HUES48 (cell line): ENCODE measurements around the gene GNRH2.

Experiments
- H3K27ac ChIP-seq: one replicate; pipeline ENCODE4 v1.7.0; 2013; ENCODE audit warnings: low read depth, low read length, inconsistent platforms
- H3K27me3 ChIP-seq: 2 replicates; pipeline ENCODE4 v1.6.1; 2013; ENCODE audit warnings: mild to moderate bottlenecking, low read length; ENCODE audit not compliant: control insufficient read depth, insufficient read depth
- H3K36me3 ChIP-seq: 2 replicates; pipeline ENCODE4 v1.6.1; 2013; ENCODE audit warnings: low read length; ENCODE audit not compliant: control insufficient read depth, insufficient read depth
- H3K4me1 ChIP-seq: 2 replicates; pipeline ENCODE4 v1.6.1; 2013; ENCODE audit warnings: mild to moderate bottlenecking, low read length; ENCODE audit not compliant: control insufficient read depth, insufficient read depth
- H3K4me3 ChIP-seq: 2 replicates; pipeline ENCODE4 v1.5.1; 2013; ENCODE audit warnings: mild to moderate bottlenecking, low read depth, low read length
- H3K9ac ChIP-seq: 2 replicates; pipeline ENCODE4 v1.6.1; 2013; ENCODE audit warnings: mild to moderate bottlenecking, low read depth, low read length, moderate library complexity
- H3K9me3 ChIP-seq: 2 replicates; pipeline ENCODE4 v1.6.1; 2013; ENCODE audit warnings: low read length; ENCODE audit not compliant: control insufficient read depth, insufficient read depth

Gene GNRH2

GRCh38 chr20:3077618-3078134 lies 34.3 kb downstream of the GNRH2 start:
- Histone ChIP-seq H3K4me3 (no peak overlapping the region), H3K9me3 (no peaks in the 10 kb centered on the region), H3K27ac (no peak overlapping the region), H3K4me1 (no peaks in the 10 kb centered on the region), H3K27me3 (peaks cover 34% of the 10 kb centered on the region), H3K9ac (no peak overlapping the region), H3K36me3 (no peaks in the 10 kb centered on the region)

GRCh38 chr20:3080939-3081388 lies 37.5 kb downstream of the GNRH2 start:
- Histone ChIP-seq H3K4me3 (no peak overlapping the region), H3K27me3 (peaks cover 51% of the 10 kb centered on the region), H3K9me3 (no peaks in the 10 kb centered on the region), H3K9ac (no peak overlapping the region), H3K4me1 (0 out of 2 replicates have a peak, but pooled peaks cover 5% of the 10 kb centered on the region), H3K27ac (no peak overlapping the region), H3K36me3 (no peaks in the 10 kb centered on the region)

DNA sequence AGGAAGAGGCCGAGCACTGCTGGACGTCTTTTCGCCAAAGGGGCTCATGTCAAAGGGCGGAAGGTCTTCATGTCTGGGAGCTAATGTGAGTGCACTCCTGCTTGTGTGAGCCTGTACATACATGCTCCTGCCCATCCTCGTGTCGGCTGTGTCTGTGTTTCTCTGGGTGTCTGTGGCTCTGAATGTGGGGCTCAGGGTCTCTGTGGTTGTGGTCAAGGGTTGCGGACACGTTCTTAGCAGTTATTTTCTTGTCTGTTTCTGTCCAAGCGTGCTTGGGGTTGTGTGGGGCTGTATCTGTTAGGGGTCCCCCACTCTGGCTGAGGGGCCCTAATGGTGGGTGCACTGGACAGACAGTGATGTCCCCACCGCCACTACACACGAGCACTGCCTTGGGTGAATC lies 38.2 kb downstream of the GNRH2 start:
- Histone ChIP-seq H3K4me1 (0 out of 2 replicates have a peak, but pooled peaks cover 5% of the 10 kb centered on the region), H3K36me3 (no peaks in the 10 kb centered on the region), H3K4me3 (no peak overlapping the region), H3K27me3 (peaks cover 51% of the 10 kb centered on the region), H3K27ac (no peak overlapping the region), H3K9ac (no peak overlapping the region), H3K9me3 (no peaks in the 10 kb centered on the region)

- H3K27ac ChIP-seq = no peak overlapping the region
- H3K4me1 ChIP-seq = 0 out of 2 replicates have a peak, but pooled peaks cover 5% of the 10 kb centered on the region
- H3K36me3 ChIP-seq = no peaks in the 10 kb centered on the region
- H3K4me3 ChIP-seq = peak overlapping the region; percentile 53; the same call in 1 of the 2 replicates
- H3K9me3 ChIP-seq = no peaks in the 10 kb centered on the region
- peaks cover 51% of the 10 kb centered on the region for H3K27me3 ChIP-seq
- H3K9ac ChIP-seq = no peak overlapping the region
These were observed 39.0 kb downstream of the GNRH2 start for GRCh38 chr20:3082306-3082951.

- Histone ChIP-seq H3K4me1 (0 out of 2 replicates have a peak, but pooled peaks cover 5% of the 10 kb centered on the region), H3K9me3 (no peaks in the 10 kb centered on the region), H3K27ac (no peak overlapping the region), H3K4me3 (peak overlapping the region; percentile 55), H3K36me3 (no peaks in the 10 kb centered on the region), H3K27me3 (peaks cover 51% of the 10 kb centered on the region), H3K9ac (no peak overlapping the region)
These were observed 39.8 kb downstream of the GNRH2 start for GRCh38 chr20:3082955-3083952.

DNA sequence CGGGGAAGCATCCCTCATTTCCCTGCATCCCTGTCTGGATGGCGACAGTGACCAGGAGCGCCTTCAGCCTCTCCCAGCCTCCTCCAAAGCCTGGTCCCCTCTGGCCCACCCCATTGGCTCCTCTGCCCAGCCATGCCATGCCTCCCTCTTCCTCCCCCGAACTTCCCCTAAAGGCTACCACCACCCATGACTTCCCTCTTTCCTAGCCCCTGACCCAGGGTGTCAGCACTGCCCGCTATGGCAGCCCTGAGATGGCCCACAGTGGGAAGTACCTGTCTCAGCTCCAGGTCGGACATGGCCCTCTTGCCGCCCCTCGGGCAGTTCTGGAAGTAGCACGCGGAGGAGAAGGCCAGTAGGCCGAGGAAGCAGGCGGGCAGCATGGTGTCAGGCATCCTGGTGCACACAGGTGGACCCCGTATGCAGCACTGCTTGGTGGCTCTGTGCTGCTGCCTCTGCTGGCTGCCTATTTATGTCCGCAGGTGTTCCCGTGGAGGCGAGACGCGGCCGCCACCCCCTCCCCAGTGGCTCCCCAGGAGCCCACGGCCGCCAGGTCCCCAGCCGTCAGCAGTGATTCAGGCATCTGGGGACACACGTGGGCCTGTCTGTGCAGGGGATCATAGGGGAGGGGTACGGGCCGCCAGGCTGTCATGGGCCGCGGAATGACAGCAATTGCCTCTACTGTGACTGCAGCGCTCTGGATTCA lies 41.0 kb downstream of the GNRH2 start, which contains the start of gene AVP:
TSS of gene AVP (minus strand) at position 442 of the 703 bp plus-strand sequence. CDS start at position 392, 50 bp downstream.
- no peak within 1 kb of the TSS for H3K9ac ChIP-seq
- H3K27me3 ChIP-seq = peaks cover 51% of the 10 kb centered on the region
- no peak within 1 kb of the TSS for H3K27ac ChIP-seq
- H3K9me3 ChIP-seq = no peaks in the 10 kb centered on the region
- peak within 1 kb of the TSS; percentile 55; the same call in 1 of the 2 replicates for H3K4me3 ChIP-seq
- no peaks in the 10 kb centered on the region for H3K36me3 ChIP-seq
- 0 out of 2 replicates have a peak, but pooled peaks cover 5% of the 10 kb centered on the region for H3K4me1 ChIP-seq

DNA sequence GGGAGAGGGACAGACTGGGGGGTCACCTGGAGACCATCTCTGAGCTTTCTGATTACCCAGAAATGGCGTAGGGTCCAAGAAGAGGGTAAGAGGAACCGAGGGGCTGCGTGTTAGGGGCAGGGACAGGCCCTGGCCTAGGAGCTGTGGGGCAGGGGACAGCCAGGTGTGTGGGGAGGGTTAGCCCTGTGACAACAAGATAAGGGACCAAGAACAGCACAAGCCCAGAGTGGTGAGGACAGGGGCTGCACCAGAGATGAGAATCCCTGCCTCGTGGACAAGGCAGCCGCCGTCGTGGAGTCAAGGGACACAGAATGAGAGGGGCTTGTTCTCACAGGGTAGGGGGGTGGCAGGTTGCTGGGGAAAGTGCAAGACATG lies 41.6 kb downstream of the GNRH2 start:
- Histone ChIP-seq H3K36me3 (no peaks in the 10 kb centered on the region), H3K27me3 (peaks cover 51% of the 10 kb centered on the region), H3K27ac (no peak overlapping the region), H3K4me1 (0 out of 2 replicates have a peak, but pooled peaks cover 5% of the 10 kb centered on the region), H3K4me3 (no peak overlapping the region), H3K9me3 (no peaks in the 10 kb centered on the region), H3K9ac (no peak overlapping the region)

DNA sequence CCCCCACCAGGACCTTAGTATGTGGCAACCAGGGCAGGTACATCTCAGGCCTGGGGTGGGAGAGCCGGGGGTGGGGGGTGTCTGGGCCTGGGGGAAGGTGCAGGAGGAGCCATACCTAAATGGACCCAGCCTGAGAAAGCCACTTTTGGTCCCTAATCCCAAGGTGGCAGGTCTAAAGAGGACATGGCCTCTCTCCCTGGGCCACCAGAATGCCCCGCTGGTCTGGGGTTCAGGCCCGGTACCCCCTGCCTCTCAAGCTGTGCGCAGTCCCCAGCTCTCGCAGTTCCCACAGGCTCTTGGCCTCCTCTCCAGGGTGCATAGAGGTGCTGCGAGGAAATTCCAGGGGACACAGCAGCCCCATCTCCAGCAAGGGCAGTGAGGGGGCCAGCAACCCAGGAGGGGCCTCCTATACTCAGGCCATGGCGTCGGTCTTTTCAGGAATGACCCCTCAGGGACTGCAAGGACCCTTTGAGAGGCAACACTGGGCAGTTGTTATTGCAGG lies 42.2 kb downstream of the GNRH2 start:
- Histone ChIP-seq H3K9me3 (no peaks in the 10 kb centered on the region), H3K36me3 (no peaks in the 10 kb centered on the region), H3K27ac (no peak overlapping the region), H3K27me3 (peaks cover 45% of the 10 kb centered on the region), H3K9ac (no peak overlapping the region), H3K4me3 (no peak overlapping the region), H3K4me1 (0 out of 2 replicates have a peak, but pooled peaks cover 5% of the 10 kb centered on the region)

- 0 out of 2 replicates have a peak, but pooled peaks cover 5% of the 10 kb centered on the region for H3K4me1 ChIP-seq
- peaks cover 36% of the 10 kb centered on the region for H3K27me3 ChIP-seq
- H3K9me3 ChIP-seq = no peaks in the 10 kb centered on the region
- no peaks in the 10 kb centered on the region for H3K36me3 ChIP-seq
- no peak overlapping the region for H3K4me3 ChIP-seq
- no peak overlapping the region for H3K27ac ChIP-seq
- no peak overlapping the region for H3K9ac ChIP-seq
These were observed 44.6 kb downstream of the GNRH2 start for GRCh38 chr20:3088031-3088430.

DNA sequence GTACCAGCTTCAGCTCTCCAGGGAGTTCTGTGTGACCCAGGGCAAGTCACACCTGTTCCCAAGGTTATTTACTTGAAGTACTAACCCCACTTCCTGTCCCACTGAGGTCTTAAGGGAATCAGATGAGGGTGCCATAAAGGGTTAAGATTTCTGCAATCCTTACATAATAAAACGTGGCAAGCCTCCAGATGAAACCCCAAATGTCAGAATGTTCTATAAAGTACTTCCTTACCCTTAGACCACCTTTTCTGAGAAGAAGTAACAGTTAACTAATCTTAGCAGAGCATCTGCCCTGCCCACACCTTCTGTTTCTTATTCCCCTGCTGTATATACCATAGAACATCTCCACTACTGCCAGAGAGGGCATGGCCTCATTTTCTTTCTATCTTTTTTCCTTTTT lies 47.1 kb downstream of the GNRH2 start:
- no peak overlapping the region for H3K27ac ChIP-seq
- H3K4me1 ChIP-seq = no peaks in the 10 kb centered on the region
- peaks cover 19% of the 10 kb centered on the region for H3K27me3 ChIP-seq
- no peak overlapping the region for H3K9ac ChIP-seq
- H3K9me3 ChIP-seq = no peaks in the 10 kb centered on the region
- H3K36me3 ChIP-seq = no peaks in the 10 kb centered on the region
- no peak overlapping the region for H3K4me3 ChIP-seq
